OCI-LY3 (cell line): ENCODE measurements around the gene CCNB1IP1.

Experiments
- H2AFZ ChIP-seq: fragments of 200-600, 300-600 bp; shearing (Covaris generic); 2 replicates; pipeline ENCODE4 v1.6.0; 2014; ENCODE audit warnings: antibody characterized with exemption, low read depth, low read length
- H3K27ac ChIP-seq: fragments of 200-600, 300-600 bp; sonication (generic); 2 replicates; pipeline ENCODE4 v1.5.1; 2014; ENCODE audit warnings: mild to moderate bottlenecking, low read length, moderate library complexity, mixed read lengths
- H3K27me3 ChIP-seq: fragments of 200-600, 300-600 bp; sonication (generic); 2 replicates; pipeline ENCODE4 v1.6.1; 2014; ENCODE audit warnings: low read depth, low read length, mixed read lengths
- H3K36me3 ChIP-seq: fragments of 200-600, 300-600 bp; sonication (generic); replicated peaks from 2 replicates; pipeline ENCODE3; 2014; ENCODE audit warnings: low read depth, low read length, mixed read lengths
- H3K4me1 ChIP-seq: fragments of 300-600, 200-600 bp; sonication (generic); 2 replicates; pipeline ENCODE4 v1.6.1; 2014; ENCODE audit warnings: low read length, mixed read lengths
- H3K4me2 ChIP-seq: fragments of 200-600, 300-600 bp; sonication (generic); 2 replicates; pipeline ENCODE4 v1.6.1; 2014; ENCODE audit warnings: low read length, mixed read lengths
- H3K4me3 ChIP-seq: fragments of 300-600, 200-600 bp; sonication (generic); 2 replicates; pipeline ENCODE4 v1.5.1; 2014; ENCODE audit warnings: antibody characterized with exemption, mild to moderate bottlenecking, low read length, moderate library complexity
- H3K79me2 ChIP-seq: fragments of 300-600, 200-600 bp; shearing (Covaris generic); 2 replicates; pipeline ENCODE4 v1.6.1; 2014; ENCODE audit warnings: mild to moderate bottlenecking, low read length, mixed read lengths
- H3K9ac ChIP-seq: fragments of 300-600, 200-600 bp; shearing (Covaris generic); 2 replicates; pipeline ENCODE4 v1.6.0; 2014; ENCODE audit warnings: mild to moderate bottlenecking, low read length, moderate library complexity
- H3K9me3 ChIP-seq: fragments of 200-600, 300-600 bp; shearing (Covaris generic); 2 replicates; pipeline ENCODE4 v1.6.1; 2014; ENCODE audit warnings: low read length, mixed read lengths; ENCODE audit not compliant: insufficient read depth
- H4K20me1 ChIP-seq: fragments of 200-600, 300-600 bp; sonication (generic); 2 replicates; pipeline ENCODE4 v1.6.1; 2016; ENCODE audit warnings: low read length, mixed read lengths; ENCODE audit not compliant: insufficient read depth
- CTCF ChIP-seq: fragments of 200-600, 300-600 bp; sonication (generic); IDR thresholded peaks from 2 replicates; pipeline ENCODE4 v1.5.1; 2014; ENCODE audit warnings: antibody characterized with exemption, low read length, low read depth
- EZH2phosphoT487 ChIP-seq: fragments of 200-600 bp; shearing (Covaris generic); IDR thresholded peaks from 2 replicates; pipeline ENCODE4 v1.6.1; 2018; ENCODE audit warnings: antibody characterized with exemption, mixed run types, low read depth

CCNB1IP1 gene

GRCh38 chr14:20329355-20329754 lies 3.7 kb downstream of the CCNB1IP1 start:
- peaks cover 24% of the 10 kb centered on the region for H3K4me1 ChIP-seq
- no peak overlapping the region for H3K27ac ChIP-seq
- H4K20me1 ChIP-seq: no peaks in the 10 kb centered on the region
- H3K27me3 ChIP-seq: no peaks in the 10 kb centered on the region
- TF ChIP-seq EZH2phosphoT487 (no peak), CTCF (no peak)
- H3K4me3 ChIP-seq: no peak overlapping the region
- no peaks in the 10 kb centered on the region for H3K9me3 ChIP-seq
- H3K79me2 ChIP-seq: peaks cover 57% of the 10 kb centered on the region
- no peak overlapping the region for H2AFZ ChIP-seq
- H3K9ac ChIP-seq: no peak overlapping the region
- H3K4me2 ChIP-seq: no peak overlapping the region
- peaks cover 18% of the 10 kb centered on the region for H3K36me3 ChIP-seq

- TF ChIP-seq CTCF: no peak
- TF ChIP-seq EZH2phosphoT487: no peak
- H3K79me2 ChIP-seq: peaks cover 57% of the 10 kb centered on the region
- H3K36me3 ChIP-seq: peaks cover 24% of the 10 kb centered on the region
- no peaks in the 10 kb centered on the region for H3K27me3 ChIP-seq
- H3K4me1 ChIP-seq: peaks cover 21% of the 10 kb centered on the region
- H3K27ac ChIP-seq: no peak overlapping the region
- H4K20me1 ChIP-seq: no peaks in the 10 kb centered on the region
- no peak overlapping the region for H3K4me3 ChIP-seq
- no peak overlapping the region for H2AFZ ChIP-seq
- no peak overlapping the region for H3K4me2 ChIP-seq
- H3K9ac ChIP-seq: no peak overlapping the region
- H3K9me3 ChIP-seq: no peaks in the 10 kb centered on the region
Observed at GRCh38 chr14:20328705-20329104, 4.4 kb downstream of the CCNB1IP1 start.

GRCh38 chr14:20327005-20327869 lies 5.8 kb downstream of the CCNB1IP1 start:
- H3K27ac ChIP-seq: 0 out of 2 replicates have a peak overlapping the region, but pooled peaks have one; percentile 8
- no peaks in the 10 kb centered on the region for H3K9me3 ChIP-seq
- H3K4me3 ChIP-seq: no peak overlapping the region
- peaks cover 47% of the 10 kb centered on the region for H3K79me2 ChIP-seq
- no peak for TF ChIP-seq EZH2phosphoT487
- peak; percentile 85 for TF ChIP-seq CTCF
- H3K9ac ChIP-seq: no peak overlapping the region
- H3K4me1 ChIP-seq: peaks cover 18% of the 10 kb centered on the region
- H4K20me1 ChIP-seq: no peaks in the 10 kb centered on the region
- no peak overlapping the region for H2AFZ ChIP-seq
- H3K27me3 ChIP-seq: no peaks in the 10 kb centered on the region
- peak overlapping the region; percentile 34 for H3K4me2 ChIP-seq
- H3K36me3 ChIP-seq: peaks cover 28% of the 10 kb centered on the region

GRCh38 chr14:20317720-20318119 lies 15.4 kb downstream of the CCNB1IP1 start:
- Histone ChIP-seq H3K9ac (no peak overlapping the region), H3K27me3 (no peaks in the 10 kb centered on the region), H3K4me1 (no peaks in the 10 kb centered on the region), H2AFZ (no peak overlapping the region), H4K20me1 (no peaks in the 10 kb centered on the region), H3K4me3 (no peak overlapping the region), H3K36me3 (peaks cover 56% of the 10 kb centered on the region), H3K4me2 (no peak overlapping the region), H3K27ac (no peak overlapping the region), H3K79me2 (no peaks in the 10 kb centered on the region; the same call in 1 of the 2 replicates), H3K9me3 (no peaks in the 10 kb centered on the region)
- TF ChIP-seq CTCF (no peak), EZH2phosphoT487 (no peak)
